Fibroblast of lung (primary cell): ENCODE measurements around the gene PDLIM5. TPM values are rescaled to one million over a fixed set of nuclear protein-coding genes. Genes with fewer than 3 reads are reported as not detected.
A peak's percentile ranks its signal among the peaks of the same experiment; 100 is the strongest.

Experiments
- DNase-seq, 2 donors: peaks; one replicate each; pipeline versions ENCODE4 v3.0.0 to v3.0.0-alpha.2; 2010; ENCODE audit warnings: low read depth in 2 of 2
- H2AFZ ChIP-seq: 2 replicates; pipeline ENCODE4 v1.5.1; 2012; ENCODE audit warnings: low read length, control low read depth, inconsistent platforms
- H3K27ac ChIP-seq: 2 replicates; pipeline ENCODE4 v1.5.1; 2011; ENCODE audit warnings: low read length, control low read depth; ENCODE audit not compliant: insufficient read depth
- H3K27me3 ChIP-seq: 2 replicates; pipeline ENCODE4 v1.5.1; 2011; ENCODE audit warnings: mild to moderate bottlenecking, low read length; ENCODE audit not compliant: control insufficient read depth, insufficient read depth
- H3K36me3 ChIP-seq: 2 replicates; pipeline ENCODE4 v1.5.1; 2011; ENCODE audit warnings: low read length; ENCODE audit not compliant: control insufficient read depth, insufficient read depth
- H3K4me1 ChIP-seq: 2 replicates; pipeline ENCODE4 v1.5.1; 2011; ENCODE audit warnings: low read length; ENCODE audit not compliant: control insufficient read depth, insufficient read depth; ENCODE audit errors: extremely low read depth
- H3K4me2 ChIP-seq: 2 replicates; pipeline ENCODE4 v1.5.1; 2011; ENCODE audit warnings: low read length, control low read depth; ENCODE audit not compliant: insufficient read depth; ENCODE audit errors: extremely low read depth
- H3K4me3 ChIP-seq, 4 experiments: fragments of 200-600 bp in 1 of 4; sonication (generic) in 1 of 4; replicated peaks in 1 of 4; 2 replicates each; pipeline ENCODE4 v1.5.1; 2011 to 2016; ENCODE audit warnings: low read length in 4 of 4, low read depth in 3 of 4, mild to moderate bottlenecking in 3 of 4, control low read depth in 2 of 4, inconsistent platforms in 1 of 4, mixed read lengths in 1 of 4; ENCODE audit not compliant: insufficient read depth in 1 of 4; ENCODE audit errors: control extremely low read depth in 1 of 4
- H3K79me2 ChIP-seq: 2 replicates; pipeline ENCODE4 v1.5.1; 2012; ENCODE audit warnings: mild to moderate bottlenecking, low read length, inconsistent platforms; ENCODE audit not compliant: control insufficient read depth, insufficient read depth
- H3K9ac ChIP-seq: 2 replicates; pipeline ENCODE4 v1.5.1; 2011; ENCODE audit warnings: mild to moderate bottlenecking, low read length, control low read depth; ENCODE audit not compliant: insufficient read depth
- H3K9me3 ChIP-seq: 2 replicates; pipeline ENCODE4 v1.5.1; 2012; ENCODE audit warnings: low read depth, low read length; ENCODE audit not compliant: control insufficient read depth, insufficient read depth
- H4K20me1 ChIP-seq: 2 replicates; pipeline ENCODE4 v1.5.1; 2011; ENCODE audit warnings: low read length; ENCODE audit not compliant: control insufficient read depth, insufficient read depth; ENCODE audit errors: extremely low read depth
- EZH2 ChIP-seq: IDR thresholded peaks from 2 replicates; pipeline ENCODE4 v1.5.1; 2012; ENCODE audit warnings: low read length, control low read depth, mild to moderate bottlenecking; ENCODE audit errors: missing control alignments
- polyA plus RNA-seq, 2 donors: library from polyadenylated mRNA; depleted of rRNA in 1 of 2; stranded (reverse) in 1 of 2; unstranded in 1 of 2; fragments of >200 nt; gene quantifications; 2 replicates each; pipeline ENCODE4 v1.2.1, GENCODE V29; 2011 to 2012; ENCODE audit warnings: missing spikeins in 1 of 2
- total RNA-seq: library from RNA; depleted of rRNA; stranded (reverse); fragments of >200 nt; gene quantifications from 2 replicates; pipeline ENCODE4 v1.2.1, GENCODE V29; 2014
- TF ChIP-seq, protein P1 (sequence below), 2 donors: IDR thresholded peaks in 1 of 2; conservative IDR thresholded peaks in 1 of 2; 1 replicate in 1 of 2; 2 replicates in 1 of 2; pipeline ENCODE4 v1.5.1; 2011 to 2012; ENCODE audit warnings: low read length in 2 of 2, control low read depth in 1 of 2, inconsistent platforms in 1 of 2, low read depth in 1 of 2, mild to moderate bottlenecking in 1 of 2

Gene PDLIM5
- total and polyA plus RNA-seq, 2 donors (not counting 1 experiment from before 2014, with no cell fraction given), result 28.4 to 113 TPM

DNA sequence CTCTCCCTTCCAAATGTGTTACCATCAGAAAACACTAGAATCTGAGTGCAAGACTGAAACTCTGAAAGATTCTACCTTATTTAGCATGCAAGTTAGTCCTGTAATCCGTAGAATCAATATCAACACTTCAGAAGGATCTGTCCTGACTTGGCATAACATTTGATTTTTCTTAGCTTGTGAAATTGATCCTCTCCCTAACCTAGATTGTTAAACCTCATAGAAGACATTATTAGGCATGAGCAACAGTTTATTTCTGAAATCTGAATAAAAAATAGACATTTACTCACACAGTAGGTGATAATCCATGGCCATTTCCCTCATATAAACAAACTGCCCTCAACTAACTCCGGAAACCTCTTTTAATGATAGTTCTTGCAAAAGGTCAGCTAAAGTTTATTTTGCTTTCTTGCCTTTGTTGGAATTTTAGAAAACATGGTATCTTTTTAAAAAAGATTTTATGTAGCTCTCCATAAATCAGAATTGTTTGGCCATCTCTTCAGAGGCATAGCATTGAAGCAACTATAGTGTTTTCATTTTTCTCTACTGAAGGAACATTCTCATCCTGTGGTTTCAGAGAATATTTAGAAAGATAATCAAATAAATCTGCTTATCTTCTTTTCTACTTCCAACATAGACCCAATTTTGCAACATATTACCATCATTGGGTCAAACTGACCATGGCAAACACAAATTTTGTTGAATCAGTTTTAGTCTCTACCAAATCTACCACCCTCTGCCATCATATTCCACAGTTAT, 38.5 kb upstream of the PDLIM5 start:
- Histone ChIP-seq H3K9ac (no peak overlapping the region), H2AFZ (no peak overlapping the region)
- DNase-seq, result peak; percentile 20 to 33

DNA sequence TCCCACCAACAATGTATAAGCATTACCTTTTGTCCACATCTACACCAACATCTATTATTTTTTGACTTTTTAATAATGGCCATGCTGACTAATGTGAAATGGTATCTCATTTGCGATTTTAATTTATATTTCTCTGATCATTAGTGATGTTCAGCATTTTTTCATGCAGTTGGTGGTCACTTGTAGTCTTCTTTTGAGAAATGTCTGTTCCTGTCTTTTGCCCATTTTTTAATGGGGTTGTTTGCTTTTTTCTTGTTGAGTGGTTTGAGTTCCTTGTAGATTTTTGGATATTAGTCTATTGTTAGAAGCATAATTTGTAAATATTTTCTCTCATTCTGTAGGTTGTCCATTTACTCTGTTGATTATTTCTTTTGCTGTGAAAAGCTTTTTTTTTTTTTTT, 36.8 kb upstream of the PDLIM5 start:
- no peak overlapping the region for H3K27ac ChIP-seq
- no peaks in the 10 kb centered on the region for H3K36me3 ChIP-seq
- H3K9ac ChIP-seq, result no peak overlapping the region
- no peak for DNase-seq
- peaks cover 3% of the 10 kb centered on the region for H3K4me1 ChIP-seq
- TF ChIP-seq, protein P1, sequence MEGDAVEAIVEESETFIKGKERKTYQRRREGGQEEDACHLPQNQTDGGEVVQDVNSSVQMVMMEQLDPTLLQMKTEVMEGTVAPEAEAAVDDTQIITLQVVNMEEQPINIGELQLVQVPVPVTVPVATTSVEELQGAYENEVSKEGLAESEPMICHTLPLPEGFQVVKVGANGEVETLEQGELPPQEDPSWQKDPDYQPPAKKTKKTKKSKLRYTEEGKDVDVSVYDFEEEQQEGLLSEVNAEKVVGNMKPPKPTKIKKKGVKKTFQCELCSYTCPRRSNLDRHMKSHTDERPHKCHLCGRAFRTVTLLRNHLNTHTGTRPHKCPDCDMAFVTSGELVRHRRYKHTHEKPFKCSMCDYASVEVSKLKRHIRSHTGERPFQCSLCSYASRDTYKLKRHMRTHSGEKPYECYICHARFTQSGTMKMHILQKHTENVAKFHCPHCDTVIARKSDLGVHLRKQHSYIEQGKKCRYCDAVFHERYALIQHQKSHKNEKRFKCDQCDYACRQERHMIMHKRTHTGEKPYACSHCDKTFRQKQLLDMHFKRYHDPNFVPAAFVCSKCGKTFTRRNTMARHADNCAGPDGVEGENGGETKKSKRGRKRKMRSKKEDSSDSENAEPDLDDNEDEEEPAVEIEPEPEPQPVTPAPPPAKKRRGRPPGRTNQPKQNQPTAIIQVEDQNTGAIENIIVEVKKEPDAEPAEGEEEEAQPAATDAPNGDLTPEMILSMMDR (conservative IDR thresholded peaks at IDR 0.05 in 1 of 2, IDR thresholded peaks at IDR 0.05 in 1 of 2; ENCODE audit: low read depth in 1 of 2, low read length in 2 of 2), result no peak
- TF ChIP-seq EZH2, result no peak
- no peak overlapping the region for H3K4me3 ChIP-seq
- no peak overlapping the region for H3K4me2 ChIP-seq
- no peaks in the 10 kb centered on the region for H3K27me3 ChIP-seq
- H3K79me2 ChIP-seq, result no peaks in the 10 kb centered on the region
- H2AFZ ChIP-seq, result no peak overlapping the region
- H3K9me3 ChIP-seq, result no peaks in the 10 kb centered on the region
- H4K20me1 ChIP-seq, result no peaks in the 10 kb centered on the region

More for the DNA sequence above, 38.5 kb upstream of the PDLIM5 start:
- Histone ChIP-seq H3K27me3 (no peaks in the 10 kb centered on the region), H3K9me3 (no peaks in the 10 kb centered on the region), H3K36me3 (no peaks in the 10 kb centered on the region), H3K4me2 (peak overlapping the region; percentile 38), H3K4me3 (no peak overlapping the region), H3K4me1 (peaks cover 5% of the 10 kb centered on the region), H3K27ac (no peak overlapping the region), H4K20me1 (no peaks in the 10 kb centered on the region), H3K79me2 (no peaks in the 10 kb centered on the region)
- TF ChIP-seq, protein P1 (conservative IDR thresholded peaks at IDR 0.05 in 1 of 2, IDR thresholded peaks at IDR 0.05 in 1 of 2; ENCODE audit: low read depth in 1 of 2, low read length in 2 of 2), result no peak

DNA sequence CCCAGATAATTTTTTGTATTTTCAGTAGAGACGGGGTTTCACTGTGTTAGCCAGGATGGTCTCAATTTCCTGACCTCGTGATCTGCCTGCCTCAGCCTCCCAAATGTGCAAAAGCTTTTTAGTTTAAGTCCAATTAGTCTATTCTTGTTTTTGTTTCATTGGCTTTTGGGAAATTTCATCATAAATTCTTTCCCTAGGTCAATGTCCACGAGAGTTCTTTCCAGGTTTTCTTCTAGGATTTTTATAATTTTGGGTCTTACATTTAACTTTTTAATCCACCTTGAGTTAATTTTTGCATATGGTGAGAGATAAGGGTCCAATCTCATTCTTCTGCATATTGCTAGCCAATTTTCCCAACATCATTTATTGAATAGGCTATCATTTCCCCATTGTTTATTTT, 36.3 kb upstream of the PDLIM5 start:
- Histone ChIP-seq H3K4me2 (no peak overlapping the region), H3K4me3 (no peak overlapping the region), H4K20me1 (no peaks in the 10 kb centered on the region), H3K36me3 (no peaks in the 10 kb centered on the region), H3K4me1 (peaks cover 3% of the 10 kb centered on the region), H3K9ac (no peak overlapping the region), H3K27ac (no peak overlapping the region), H2AFZ (no peak overlapping the region), H3K27me3 (no peaks in the 10 kb centered on the region), H3K79me2 (no peaks in the 10 kb centered on the region), H3K9me3 (no peaks in the 10 kb centered on the region)
- DNase-seq, result no peak
- no peak for TF ChIP-seq EZH2
- TF ChIP-seq, protein P1 (conservative IDR thresholded peaks at IDR 0.05 in 1 of 2, IDR thresholded peaks at IDR 0.05 in 1 of 2; ENCODE audit: low read depth in 1 of 2, low read length in 2 of 2), result no peak
